A549 (cell line): ENCODE results near the gene PLET1.

Experiments used
- BHLHE40 ChIP-seq: IDR thresholded peaks from 2 replicates; pipeline ENCODE4 v1.6.1; 2012; ENCODE audit warnings: low read depth, low read length, inconsistent platforms
- CBX2 ChIP-seq: fragments of 200-600 bp; sonication (generic); IDR thresholded peaks from 2 replicates; pipeline ENCODE4 v1.6.1; 2016; ENCODE audit warnings: low read depth, mild to moderate bottlenecking, borderline replicate concordance
- EP300 ChIP-seq, 2 experiments: fragments of >200 bp; sonication (Bioruptor Twin); formaldehyde crosslinking; IDR thresholded peaks; 2 replicates in 1 of 2; 3 replicates in 1 of 2; pipeline ENCODE4 v1.6.1; 2016 to 2017
- POLR2A ChIP-seq: IDR thresholded peaks from 2 replicates; pipeline ENCODE4 v1.6.1; 2012; ENCODE audit warnings: mild to moderate bottlenecking, low read length
- POLR2AphosphoS2 ChIP-seq: conservative IDR thresholded peaks from 2 replicates; pipeline ENCODE4 v1.6.1; 2012; ENCODE audit warnings: low read length, improper control_type of control experiment, inconsistent platforms
- RAD21 ChIP-seq, 2 experiments: fragments of >200 bp in 1 of 2; sonication (Bioruptor Twin) in 1 of 2; formaldehyde crosslinking in 1 of 2; IDR thresholded peaks in 1 of 2; conservative IDR thresholded peaks in 1 of 2; 2 replicates in 1 of 2; 3 replicates in 1 of 2; pipeline ENCODE4 v1.6.1; 2012 to 2018; ENCODE audit warnings: inconsistent platforms in 1 of 2
- RCOR1 ChIP-seq: fragments of 150-350 bp; IDR thresholded peaks from 2 replicates; pipeline ENCODE4 v1.6.1; 2014; ENCODE audit warnings: antibody characterized with exemption, low read length, low read depth
- RFX5 ChIP-seq: fragments of 450-650 bp; IDR thresholded peaks from 2 replicates; pipeline ENCODE4 v1.7.1; 2014; ENCODE audit warnings: antibody characterized with exemption, mild to moderate bottlenecking, moderate library complexity
- SMC3 ChIP-seq: fragments of >200 bp; sonication (Bioruptor Twin); formaldehyde crosslinking; IDR thresholded peaks from 3 replicates; pipeline ENCODE4 v1.6.1; 2018; ENCODE audit warnings: inconsistent platforms
- ZSCAN20 ChIP-seq: fragments of 250-450 bp; sonication (Bioruptor Pico); IDR thresholded peaks from 2 replicates; pipeline ENCODE4 v1.8.0; 2022; ENCODE audit warnings: mild to moderate bottlenecking, moderate library complexity
- TF ChIP-seq, protein P1 (sequence below): fragments of >200 bp; sonication (Bioruptor Twin); formaldehyde crosslinking; IDR thresholded peaks from 3 replicates; pipeline ENCODE4 v1.5.1; 2016
- TF ChIP-seq, protein P2 (sequence below): fragments of 150-350 bp; IDR thresholded peaks from 2 replicates; pipeline ENCODE4 v1.6.1; 2014; ENCODE audit warnings: low read depth, mild to moderate bottlenecking, low read length

- TF ChIP-seq, protein P1, sequence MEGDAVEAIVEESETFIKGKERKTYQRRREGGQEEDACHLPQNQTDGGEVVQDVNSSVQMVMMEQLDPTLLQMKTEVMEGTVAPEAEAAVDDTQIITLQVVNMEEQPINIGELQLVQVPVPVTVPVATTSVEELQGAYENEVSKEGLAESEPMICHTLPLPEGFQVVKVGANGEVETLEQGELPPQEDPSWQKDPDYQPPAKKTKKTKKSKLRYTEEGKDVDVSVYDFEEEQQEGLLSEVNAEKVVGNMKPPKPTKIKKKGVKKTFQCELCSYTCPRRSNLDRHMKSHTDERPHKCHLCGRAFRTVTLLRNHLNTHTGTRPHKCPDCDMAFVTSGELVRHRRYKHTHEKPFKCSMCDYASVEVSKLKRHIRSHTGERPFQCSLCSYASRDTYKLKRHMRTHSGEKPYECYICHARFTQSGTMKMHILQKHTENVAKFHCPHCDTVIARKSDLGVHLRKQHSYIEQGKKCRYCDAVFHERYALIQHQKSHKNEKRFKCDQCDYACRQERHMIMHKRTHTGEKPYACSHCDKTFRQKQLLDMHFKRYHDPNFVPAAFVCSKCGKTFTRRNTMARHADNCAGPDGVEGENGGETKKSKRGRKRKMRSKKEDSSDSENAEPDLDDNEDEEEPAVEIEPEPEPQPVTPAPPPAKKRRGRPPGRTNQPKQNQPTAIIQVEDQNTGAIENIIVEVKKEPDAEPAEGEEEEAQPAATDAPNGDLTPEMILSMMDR, result no peak
- TF ChIP-seq RAD21 (conservative IDR thresholded peaks at IDR 0.05 in 1 of 2, IDR thresholded peaks at IDR 0.05 in 1 of 2), result no peak
- no peak for TF ChIP-seq POLR2AphosphoS2
- no peak for TF ChIP-seq SMC3
- TF ChIP-seq RCOR1, result no peak
- TF ChIP-seq CBX2, result no peak
- no peak for TF ChIP-seq ZSCAN20 (CRISPR knock-in tag)
- no peak for TF ChIP-seq BHLHE40
- no peak for TF ChIP-seq EP300 (IDR thresholded peaks at IDR 0.05)
- TF ChIP-seq, protein P2, sequence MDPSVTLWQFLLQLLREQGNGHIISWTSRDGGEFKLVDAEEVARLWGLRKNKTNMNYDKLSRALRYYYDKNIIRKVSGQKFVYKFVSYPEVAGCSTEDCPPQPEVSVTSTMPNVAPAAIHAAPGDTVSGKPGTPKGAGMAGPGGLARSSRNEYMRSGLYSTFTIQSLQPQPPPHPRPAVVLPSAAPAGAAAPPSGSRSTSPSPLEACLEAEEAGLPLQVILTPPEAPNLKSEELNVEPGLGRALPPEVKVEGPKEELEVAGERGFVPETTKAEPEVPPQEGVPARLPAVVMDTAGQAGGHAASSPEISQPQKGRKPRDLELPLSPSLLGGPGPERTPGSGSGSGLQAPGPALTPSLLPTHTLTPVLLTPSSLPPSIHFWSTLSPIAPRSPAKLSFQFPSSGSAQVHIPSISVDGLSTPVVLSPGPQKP, result no peak
- no peak for TF ChIP-seq RFX5
- no peak for TF ChIP-seq POLR2A
Observed at GRCh38 chr11:112292188-112292587, 31.5 kb upstream of the PLET1 start.
